B cell (primary cell): ENCODE data around the gene TSPOAP1. TPM values are rescaled to one million over a fixed set of nuclear protein-coding genes. Genes with fewer than 3 reads are reported as not detected.

Experiments used
- ATAC-seq: fragments of 200-7000 bp; cut with Tn5 transposase; one replicate; pipeline ENCODE4 v1.10.0; 2021; ENCODE audit warnings: low read depth, mild to moderate bottlenecking, moderate number of reproducible peaks, moderate library complexity
- CTCF ChIA-PET: fragments of 350-600 bp; sonication (Branson Sonifier 250); formaldehyde crosslinking; loops from one replicate; lab custom pipeline; 2021; ENCODE audit warnings: antibody characterized with exemption, inconsistent platforms; lab: Charles Lee
- POLR2A ChIA-PET: fragments of 350-600 bp; sonication (Branson Sonifier 250); formaldehyde crosslinking; loops from one replicate; lab custom pipeline; 2021; ENCODE audit warnings: antibody characterized with exemption; lab: Charles Lee
- DNase-seq: peaks from one replicate; pipeline ENCODE4 v3.0.0; 2013
- H2AFZ ChIP-seq: 2 replicates; pipeline ENCODE4 v1.6.1; 2012; ENCODE audit warnings: mild to moderate bottlenecking, low read depth, low read length; ENCODE audit not compliant: insufficient read depth, poor library complexity, severe bottlenecking
- H3K27ac ChIP-seq, 2 donors: 1 replicate in 1 of 2; 2 replicates in 1 of 2; pipeline ENCODE4 v1.5.1; 2012 to 2013; ENCODE audit warnings: low read length in 2 of 2, mild to moderate bottlenecking in 2 of 2, moderate library complexity in 1 of 2
- H3K27me3 ChIP-seq, 4 experiments: fragments of 200-600 bp in 1 of 4; sonication (generic) in 1 of 4; replicated peaks in 1 of 4; 1 replicate in 2 of 4; 2 replicates in 2 of 4; pipeline versions ENCODE4 v1.6.1 to v1.7.0; 2013 to 2016; ENCODE audit warnings: low read length in 3 of 4, mild to moderate bottlenecking in 2 of 4, mixed read lengths in 1 of 4, moderate library complexity in 1 of 4; ENCODE audit not compliant: insufficient read depth in 4 of 4, control insufficient read depth in 3 of 4; ENCODE audit errors: control extremely low read depth in 1 of 4
- H3K36me3 ChIP-seq, 2 experiments: replicated peaks in 1 of 2; 1 replicate in 1 of 2; 2 replicates in 1 of 2; pipeline versions ENCODE4 v1.6.1 to v1.7.1; 2013; ENCODE audit warnings: low read length in 1 of 2; ENCODE audit not compliant: insufficient read depth in 2 of 2, control insufficient read depth in 1 of 2; ENCODE audit errors: control extremely low read depth in 1 of 2, extremely low read depth in 1 of 2
- H3K4me1 ChIP-seq, 2 donors: fragments of 200-600 bp in 1 of 2; sonication (generic) in 1 of 2; 1 replicate in 1 of 2; 2 replicates in 1 of 2; pipeline versions ENCODE4 v1.5.1 to v1.6.1; 2013 to 2017; ENCODE audit warnings: low read length in 2 of 2; ENCODE audit not compliant: control insufficient read depth in 2 of 2, insufficient read depth in 2 of 2
- H3K4me2 ChIP-seq: replicated peaks from 2 replicates; pipeline ENCODE3; 2012; ENCODE audit warnings: mild to moderate bottlenecking, low read depth, low read length; ENCODE audit not compliant: poor library complexity, severe bottlenecking
- H3K4me3 ChIP-seq, 5 experiments: fragments of 200-600 bp in 1 of 5; sonication (generic) in 1 of 5; 1 replicate in 3 of 5; 2 replicates in 2 of 5; pipeline versions ENCODE4 v1.5.1 to v1.7.0; 2011 to 2016; ENCODE audit warnings: low read length in 4 of 5, mild to moderate bottlenecking in 4 of 5, low read depth in 2 of 5, control low read depth in 1 of 5, moderate library complexity in 1 of 5; ENCODE audit not compliant: insufficient read depth in 1 of 5; ENCODE audit errors: control extremely low read depth in 1 of 5, extremely low read depth in 1 of 5
- H3K79me2 ChIP-seq: fragments of 200-600 bp; sonication (generic); one replicate; pipeline ENCODE4 v1.6.0; 2016; ENCODE audit warnings: low read length; ENCODE audit not compliant: control insufficient read depth, insufficient read depth
- H3K9ac ChIP-seq: fragments of 200-600 bp; sonication (generic); 2 replicates; pipeline ENCODE4 v1.6.1; 2017; ENCODE audit warnings: mild to moderate bottlenecking, low read length, moderate library complexity
- H3K9me3 ChIP-seq, 3 donors: one replicate each; pipeline versions ENCODE4 v1.6.1 to v1.7.1; 2013; ENCODE audit warnings: low read length in 2 of 3; ENCODE audit not compliant: control insufficient read depth in 2 of 3, insufficient read depth in 1 of 3; ENCODE audit errors: control extremely low read depth in 1 of 3
- H4K20me1 ChIP-seq: 2 replicates; pipeline ENCODE4 v1.6.0; 2012; ENCODE audit warnings: mild to moderate bottlenecking, low read length; ENCODE audit not compliant: insufficient read depth, control insufficient read depth, poor library complexity, severe bottlenecking
- H3K27ac Mint-ChIP-seq: one replicate; pipeline ENCODE4 v1.8.0; 2021; ENCODE audit warnings: mixed read lengths
- H3K27me3 Mint-ChIP-seq: one replicate; pipeline ENCODE4 v1.8.0; 2021; ENCODE audit warnings: mixed read lengths
- H3K4me1 Mint-ChIP-seq: one replicate; pipeline ENCODE4 v1.8.0; 2021; ENCODE audit warnings: mixed read lengths
- H3K4me3 Mint-ChIP-seq: one replicate; pipeline ENCODE4 v1.8.0; 2021; ENCODE audit warnings: mixed read lengths
- H3K9me3 Mint-ChIP-seq: one replicate; pipeline ENCODE4 v1.8.0; 2022; ENCODE audit warnings: mixed read lengths; ENCODE audit not compliant: insufficient read depth
- EZH2 ChIP-seq: IDR thresholded peaks from 2 replicates; pipeline ENCODE4 v1.6.1; 2012; ENCODE audit warnings: borderline replicate concordance, low read depth, mild to moderate bottlenecking, moderate library complexity, low read length; ENCODE audit not compliant: insufficient read depth, poor library complexity, severe bottlenecking
- WGBS: methylation state at CpG from one replicate; pipeline ENCODE4 v1.1.5; 2013; ENCODE audit warnings: missing lambda C conversion rate; ENCODE audit not compliant: insufficient coverage; 5-methylcytosine and 5-hydroxymethylcytosine counted together
- intact Hi-C: fragments of 100-400 bp; cut with micrococcal nuclease; formaldehyde crosslinking; loops from one replicate; pipeline ENCODE4 v1.10.0; 2022
- polyA plus RNA-seq: library from polyadenylated mRNA; depleted of rRNA; stranded (reverse); fragments of >200 nt; gene quantifications from 2 replicates; pipeline ENCODE4 v1.2.3, GENCODE V29; 2012
- total RNA-seq, 2 donors: library from RNA; stranded (reverse); fragments of 120-200 nt in 1 of 2; gene quantifications; 1 replicate in 1 of 2; 2 replicates in 1 of 2; pipeline versions ENCODE4 v1.2.3 to v1.2.4, GENCODE V29; 2013 to 2022
- TF ChIP-seq, protein P1 (sequence below): fragments of 200-600 bp; IDR thresholded peaks from one replicate; pipeline ENCODE4 v1.8.0; 2022; ENCODE audit warnings: antibody characterized with exemption, mild to moderate bottlenecking

Gene TSPOAP1
- total and polyA plus RNA-seq, 2 donors (not counting 1 experiment from before 2014, with no cell fraction given), result 10.8 to 30.7 TPM

DNA sequence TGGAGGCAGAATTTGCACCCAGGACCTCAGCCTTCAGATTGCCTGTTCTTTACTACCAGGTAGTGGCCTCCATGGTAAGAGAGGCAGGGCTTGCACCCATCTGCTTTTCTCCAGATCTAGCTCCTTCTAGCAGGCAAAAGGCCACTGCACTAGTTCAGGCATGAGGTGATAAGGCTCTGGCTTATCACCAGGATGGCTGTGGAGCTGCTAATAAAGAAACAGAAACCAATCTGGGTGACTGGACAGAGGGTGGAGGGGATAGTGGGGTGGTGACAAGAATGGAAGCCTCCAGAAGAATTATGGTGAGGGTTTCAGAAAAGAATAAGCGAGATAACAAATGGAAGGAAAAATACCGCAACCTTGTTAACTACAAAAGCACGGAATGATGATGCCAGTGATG is 38.9 kb upstream of the TSPOAP1 start:
- H3K9ac ChIP-seq, result no peak overlapping the region
- no peaks in the 10 kb centered on the region for H3K36me3 ChIP-seq
- H4K20me1 ChIP-seq, result no peaks in the 10 kb centered on the region
- no CpG with 5 or more reads among the region's 3 CpGs for WGBS
- ChIA-PET CTCF (interaction anchor here (9.3 kb wide), 1 partner anchor 51 kb away, joined by 65 read pairs; no protein-coding TSS in a partner anchor), POLR2A (interaction anchor here (0.7 to 1.0 kb wide), 2 partner anchors 35 to 50 kb away, joined by 3 read pairs; no protein-coding TSS in a partner anchor)
- no peak for DNase-seq
- H3K9me3 Mint-ChIP-seq, result no peaks in the 10 kb centered on the region
- H3K27me3 Mint-ChIP-seq, result no peaks in the 10 kb centered on the region
- intact Hi-C loops, result no loop called here
- no peak for ATAC-seq
- peaks cover 15 to 30% of the 10 kb centered on the region in 2 donors for H3K4me1 ChIP-seq
- no peak overlapping the region for H2AFZ ChIP-seq
- no peaks in the 10 kb centered on the region for H3K79me2 ChIP-seq
- H3K4me1 Mint-ChIP-seq, result peaks cover 31% of the 10 kb centered on the region
- H3K27ac ChIP-seq, result no peak overlapping the region
- H3K27ac Mint-ChIP-seq, result no peak overlapping the region
- H3K4me2 ChIP-seq, result no peak overlapping the region
- no peaks in the 10 kb centered on the region for H3K27me3 ChIP-seq
- H3K4me3 Mint-ChIP-seq, result no peak overlapping the region
- no peaks in the 10 kb centered on the region for H3K9me3 ChIP-seq
- H3K4me3 ChIP-seq, result no peak overlapping the region
- no peak for TF ChIP-seq EZH2
- TF ChIP-seq, protein P1, sequence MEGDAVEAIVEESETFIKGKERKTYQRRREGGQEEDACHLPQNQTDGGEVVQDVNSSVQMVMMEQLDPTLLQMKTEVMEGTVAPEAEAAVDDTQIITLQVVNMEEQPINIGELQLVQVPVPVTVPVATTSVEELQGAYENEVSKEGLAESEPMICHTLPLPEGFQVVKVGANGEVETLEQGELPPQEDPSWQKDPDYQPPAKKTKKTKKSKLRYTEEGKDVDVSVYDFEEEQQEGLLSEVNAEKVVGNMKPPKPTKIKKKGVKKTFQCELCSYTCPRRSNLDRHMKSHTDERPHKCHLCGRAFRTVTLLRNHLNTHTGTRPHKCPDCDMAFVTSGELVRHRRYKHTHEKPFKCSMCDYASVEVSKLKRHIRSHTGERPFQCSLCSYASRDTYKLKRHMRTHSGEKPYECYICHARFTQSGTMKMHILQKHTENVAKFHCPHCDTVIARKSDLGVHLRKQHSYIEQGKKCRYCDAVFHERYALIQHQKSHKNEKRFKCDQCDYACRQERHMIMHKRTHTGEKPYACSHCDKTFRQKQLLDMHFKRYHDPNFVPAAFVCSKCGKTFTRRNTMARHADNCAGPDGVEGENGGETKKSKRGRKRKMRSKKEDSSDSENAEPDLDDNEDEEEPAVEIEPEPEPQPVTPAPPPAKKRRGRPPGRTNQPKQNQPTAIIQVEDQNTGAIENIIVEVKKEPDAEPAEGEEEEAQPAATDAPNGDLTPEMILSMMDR, result no peak

- DNase-seq, result no peak
- H3K36me3 ChIP-seq, result no peaks in the 10 kb centered on the region
- H4K20me1 ChIP-seq, result no peaks in the 10 kb centered on the region
- H3K27me3 ChIP-seq, result no peaks in the 10 kb centered on the region
- ChIA-PET CTCF (interaction anchor here (1.2 to 9.3 kb wide), 2 partner anchors 49 to 52 kb away, joined by 4 to 65 read pairs; partner anchors contain the start of gene RNF43), POLR2A (interaction anchor here (0.9 kb wide), 1 partner anchor 42 kb away, joined by 4 read pairs; no protein-coding TSS in a partner anchor)
- Mint-ChIP-seq H3K4me3 (no peak overlapping the region), H3K4me1 (peaks cover 22% of the 10 kb centered on the region), H3K27ac (no peak overlapping the region), H3K27me3 (no peaks in the 10 kb centered on the region), H3K9me3 (no peaks in the 10 kb centered on the region)
- H3K4me1 ChIP-seq, result peaks cover 15 to 25% of the 10 kb centered on the region in 2 donors
- no peak for ATAC-seq
- no peak overlapping the region for H3K4me2 ChIP-seq
- H2AFZ ChIP-seq, result no peak overlapping the region
- no peak for TF ChIP-seq EZH2
- TF ChIP-seq, protein P1, result no peak
- H3K9me3 ChIP-seq, result no peaks in the 10 kb centered on the region
- no peak overlapping the region for H3K9ac ChIP-seq
- WGBS, result 75% methylated on average over 4 of the region's 5 CpGs
- intact Hi-C loops, result no loop called here
- no peak overlapping the region for H3K4me3 ChIP-seq
- no peak overlapping the region for H3K27ac ChIP-seq
- H3K79me2 ChIP-seq, result no peaks in the 10 kb centered on the region
Measured at GRCh38 chr17:58365980-58366595, 37.5 kb upstream of the TSPOAP1 start.
